ENCODE results near the gene NSFL1C. TPM values are rescaled to one million over a fixed set of nuclear protein-coding genes. Genes with fewer than 3 reads are reported as not detected.

NSFL1C gene
- total RNA-seq, 2 donors from 2014 or later: 29.2 to 51.5 TPM

DNA sequence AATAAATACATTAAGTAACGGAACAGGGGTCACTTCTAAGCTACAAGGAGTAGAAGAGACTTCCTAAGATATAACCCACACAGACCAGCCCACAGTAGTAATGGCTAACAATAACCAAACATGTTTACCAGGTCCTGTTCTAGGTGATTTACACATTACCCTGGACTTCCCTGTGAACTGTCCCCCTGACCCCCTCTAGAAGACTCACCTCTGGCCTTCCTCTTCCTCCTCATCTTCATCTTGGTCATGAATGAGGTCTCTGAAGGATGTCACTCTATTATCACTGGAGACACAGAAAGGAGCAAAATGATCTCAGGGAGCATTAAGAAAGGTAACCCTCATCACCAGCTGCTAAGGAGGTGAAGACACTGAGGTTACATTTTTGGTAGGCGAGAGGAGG is 8.7 kb downstream of the NSFL1C start:
- H3K27ac Mint-ChIP-seq: no peak overlapping the region
- no peaks in the 10 kb centered on the region for H3K9me3 Mint-ChIP-seq
- H3K4me3 Mint-ChIP-seq: no peak overlapping the region
- H3K27me3 Mint-ChIP-seq: no peaks in the 10 kb centered on the region
- H3K36me3 Mint-ChIP-seq (ENCODE audit: low read depth): peaks cover 96% of the 10 kb centered on the region
- ATAC-seq (replicated peaks): no peak
- H3K4me1 Mint-ChIP-seq: peaks cover 6% of the 10 kb centered on the region

DNA sequence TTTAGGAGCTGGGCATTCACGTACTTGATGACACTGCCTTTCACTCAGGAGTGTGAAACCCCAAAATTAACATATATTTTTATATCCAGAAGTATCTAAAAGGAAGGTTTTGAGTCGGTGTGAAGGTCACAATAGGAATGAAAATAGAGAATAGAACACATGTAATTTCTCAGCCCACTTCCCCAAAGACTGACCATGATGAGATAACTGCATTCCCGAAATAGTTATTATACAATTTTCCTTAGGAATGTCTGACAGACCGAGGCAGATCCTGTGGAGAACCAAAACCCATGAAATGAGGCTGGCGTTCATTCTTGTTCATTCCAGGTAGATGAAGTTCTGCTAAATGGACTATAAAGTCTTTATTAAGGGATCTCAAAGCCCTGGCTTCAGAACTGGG is 10.3 kb downstream of the NSFL1C start:
- no peaks in the 10 kb centered on the region for H3K27me3 Mint-ChIP-seq
- peaks cover 4% of the 10 kb centered on the region for H3K4me1 Mint-ChIP-seq
- no peak for ATAC-seq (replicated peaks)
- H3K4me3 Mint-ChIP-seq: no peak overlapping the region
- H3K27ac Mint-ChIP-seq: no peak overlapping the region
- H3K9me3 Mint-ChIP-seq: no peaks in the 10 kb centered on the region
- peaks cover 99% of the 10 kb centered on the region for H3K36me3 Mint-ChIP-seq (ENCODE audit: low read depth)

DNA sequence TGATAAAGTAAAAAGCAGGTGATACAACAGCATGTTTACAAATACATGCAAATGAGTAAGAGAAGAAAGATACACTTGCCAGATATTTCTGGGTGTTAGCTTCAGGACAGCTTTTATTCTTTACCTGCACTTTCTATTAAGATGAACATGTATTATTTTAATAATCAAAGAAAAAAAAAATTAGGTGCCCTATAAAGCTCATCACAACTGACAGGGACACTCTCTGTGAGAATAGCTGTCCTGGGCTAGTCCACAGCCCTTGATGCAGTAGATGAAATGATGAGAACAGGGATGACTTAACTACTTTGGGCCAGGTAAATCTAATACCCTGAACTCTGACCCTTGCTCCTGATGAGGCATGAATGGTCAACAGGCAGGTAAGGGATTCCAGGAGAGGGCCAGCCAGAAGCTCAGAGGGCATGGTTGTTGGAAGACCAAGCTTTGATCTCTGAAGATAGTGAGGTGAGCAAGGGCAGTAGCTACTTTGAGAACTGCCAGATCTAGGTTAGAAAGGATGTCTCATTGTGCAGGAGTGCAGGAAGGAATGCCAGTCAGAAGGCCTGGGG is 15.6 kb downstream of the NSFL1C start:
- Mint-ChIP-seq H3K4me1 (no peaks in the 10 kb centered on the region), H3K36me3 (ENCODE audit: low read depth) (peaks cover 99% of the 10 kb centered on the region)
- ATAC-seq (replicated peaks): no peak

DNA sequence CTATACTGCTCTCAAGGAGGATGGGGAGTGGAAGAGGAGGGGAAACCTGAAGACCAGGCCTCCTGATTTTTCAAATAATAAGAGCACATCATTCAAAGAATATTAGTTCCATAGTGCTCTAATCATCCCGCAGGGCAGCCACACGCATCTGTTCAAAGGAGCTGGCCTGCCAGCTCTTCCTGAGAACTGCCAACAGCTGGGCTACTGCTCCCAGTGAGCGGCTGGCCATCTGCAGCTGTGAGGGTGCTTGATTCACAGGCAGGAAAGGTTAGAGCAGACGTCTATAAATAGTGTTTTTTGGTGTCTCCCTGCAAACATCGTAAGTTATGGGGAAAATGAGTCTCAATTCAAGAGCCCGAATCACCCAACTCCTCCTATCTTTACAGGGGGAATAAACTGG is 17.3 kb downstream of the NSFL1C start:
- H3K9me3 Mint-ChIP-seq: no peaks in the 10 kb centered on the region
- no peak overlapping the region for H3K27ac Mint-ChIP-seq
- H3K4me3 Mint-ChIP-seq: no peak overlapping the region
- peaks cover 100% of the 10 kb centered on the region for H3K36me3 Mint-ChIP-seq (ENCODE audit: low read depth)
- no peaks in the 10 kb centered on the region for H3K4me1 Mint-ChIP-seq
- ATAC-seq (replicated peaks): no peak
- H3K27me3 Mint-ChIP-seq: no peaks in the 10 kb centered on the region

More for the DNA sequence above, 15.6 kb downstream of the NSFL1C start:
- Mint-ChIP-seq H3K27me3 (no peaks in the 10 kb centered on the region), H3K9me3 (no peaks in the 10 kb centered on the region), H3K4me3 (no peak overlapping the region), H3K27ac (peak overlapping the region; percentile 58)

DNA sequence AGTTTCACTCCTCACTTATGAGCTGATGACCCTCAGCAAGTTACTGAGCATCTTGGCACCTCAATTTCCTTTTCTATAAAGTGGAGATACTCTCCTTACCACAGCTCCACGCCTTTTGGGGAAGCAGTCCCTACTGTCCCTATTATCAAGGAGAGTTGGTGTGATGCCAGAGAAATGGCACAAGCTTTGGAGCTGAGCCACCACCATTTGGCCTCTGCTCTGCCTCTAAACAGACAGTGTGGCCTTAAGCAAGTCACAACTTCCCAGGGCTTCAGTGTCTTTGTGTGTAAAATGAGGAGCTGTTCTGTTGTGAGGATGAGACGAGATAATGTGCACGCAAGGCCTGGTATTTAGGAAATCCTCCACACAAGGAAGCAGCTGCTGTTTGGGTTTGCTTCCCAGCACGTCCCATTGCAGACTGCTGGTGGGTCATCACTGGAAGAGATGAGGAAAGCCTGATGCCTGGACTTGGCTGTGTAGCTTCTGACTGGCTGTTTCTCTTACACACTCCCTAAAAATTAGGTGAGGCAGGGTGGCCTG is 18.5 kb downstream of the NSFL1C start:
- Mint-ChIP-seq H3K9me3 (no peaks in the 10 kb centered on the region), H3K36me3 (ENCODE audit: low read depth) (peaks cover 100% of the 10 kb centered on the region), H3K27me3 (no peaks in the 10 kb centered on the region), H3K4me1 (no peaks in the 10 kb centered on the region), H3K4me3 (no peak overlapping the region), H3K27ac (no peak overlapping the region)
- ATAC-seq (replicated peaks): no peak

DNA sequence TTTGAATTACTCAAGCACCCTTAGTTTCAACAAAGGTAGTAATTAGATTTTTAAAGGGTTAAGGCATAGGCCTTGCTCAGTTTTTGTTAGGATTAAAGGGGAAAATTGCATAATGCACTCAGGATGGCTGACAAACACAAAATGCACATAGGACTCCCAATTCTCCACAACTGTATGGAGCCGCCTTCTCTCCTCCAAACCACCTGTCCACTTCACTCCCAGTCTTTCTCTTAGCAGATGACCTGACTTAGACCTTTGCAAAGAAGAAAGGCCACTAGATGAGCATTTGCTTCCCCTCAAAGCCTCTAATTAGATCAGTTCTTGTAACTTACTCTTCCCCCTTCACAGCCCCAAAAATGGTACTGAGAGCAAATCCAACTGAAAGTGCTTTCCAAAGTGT is 20.1 kb downstream of the NSFL1C start:
- H3K9me3 Mint-ChIP-seq: no peaks in the 10 kb centered on the region
- H3K4me1 Mint-ChIP-seq: peaks cover 4% of the 10 kb centered on the region
- H3K27me3 Mint-ChIP-seq: no peaks in the 10 kb centered on the region
- ATAC-seq (replicated peaks): no peak
- H3K36me3 Mint-ChIP-seq (ENCODE audit: low read depth): peaks cover 100% of the 10 kb centered on the region
- no peak overlapping the region for H3K4me3 Mint-ChIP-seq
- H3K27ac Mint-ChIP-seq: no peak overlapping the region

DNA sequence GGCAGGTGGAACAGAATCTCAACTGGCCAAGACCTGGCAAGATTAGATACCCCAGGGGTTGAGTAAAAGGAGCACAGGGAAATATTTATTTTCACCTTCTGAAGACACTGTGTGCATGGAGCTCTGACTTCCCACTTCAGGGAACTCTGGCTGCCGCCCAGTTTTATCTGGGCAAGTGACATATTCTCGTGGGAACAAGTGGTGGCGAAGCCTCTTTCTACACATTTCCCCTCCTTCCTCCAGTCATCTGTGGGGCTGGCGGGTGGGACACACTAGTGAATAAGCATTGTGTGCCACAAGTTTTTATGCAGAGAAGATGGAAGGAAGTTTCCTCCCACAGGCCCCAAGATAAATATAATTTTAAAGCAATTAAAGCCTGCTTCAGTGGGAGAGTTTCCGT is 23.6 kb downstream of the NSFL1C start:
- Mint-ChIP-seq H3K27me3 (no peaks in the 10 kb centered on the region), H3K4me1 (peaks cover 5% of the 10 kb centered on the region), H3K4me3 (no peak overlapping the region), H3K27ac (peak overlapping the region; percentile 20), H3K9me3 (no peaks in the 10 kb centered on the region), H3K36me3 (ENCODE audit: low read depth) (peaks cover 67% of the 10 kb centered on the region)
- ATAC-seq (replicated peaks): no peak

DNA sequence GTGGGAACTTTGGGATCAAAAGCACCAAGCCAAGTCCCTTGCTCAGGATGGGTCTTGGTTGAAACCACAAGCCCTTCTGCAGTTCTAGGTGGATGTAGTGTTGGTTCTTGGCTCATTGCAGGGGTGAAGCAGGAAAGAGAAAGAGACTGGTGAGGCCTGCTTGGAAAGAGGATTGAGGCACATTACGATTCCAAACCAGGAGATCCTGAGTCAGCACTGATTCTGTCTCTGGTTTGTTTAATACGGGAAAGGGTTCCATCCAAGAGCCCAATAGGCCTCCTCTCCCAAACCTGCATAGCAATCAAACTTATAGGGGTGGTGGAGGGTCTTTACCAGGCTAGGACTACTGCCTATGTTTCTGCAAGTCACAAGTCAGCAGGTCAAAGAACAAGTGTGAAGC is 24.3 kb downstream of the NSFL1C start:
- H3K27ac Mint-ChIP-seq: no peak overlapping the region
- H3K36me3 Mint-ChIP-seq (ENCODE audit: low read depth): peaks cover 59% of the 10 kb centered on the region
- no peak overlapping the region for H3K4me3 Mint-ChIP-seq
- no peaks in the 10 kb centered on the region for H3K27me3 Mint-ChIP-seq
- H3K4me1 Mint-ChIP-seq: peaks cover 7% of the 10 kb centered on the region
- ATAC-seq (replicated peaks): no peak
- no peaks in the 10 kb centered on the region for H3K9me3 Mint-ChIP-seq

DNA sequence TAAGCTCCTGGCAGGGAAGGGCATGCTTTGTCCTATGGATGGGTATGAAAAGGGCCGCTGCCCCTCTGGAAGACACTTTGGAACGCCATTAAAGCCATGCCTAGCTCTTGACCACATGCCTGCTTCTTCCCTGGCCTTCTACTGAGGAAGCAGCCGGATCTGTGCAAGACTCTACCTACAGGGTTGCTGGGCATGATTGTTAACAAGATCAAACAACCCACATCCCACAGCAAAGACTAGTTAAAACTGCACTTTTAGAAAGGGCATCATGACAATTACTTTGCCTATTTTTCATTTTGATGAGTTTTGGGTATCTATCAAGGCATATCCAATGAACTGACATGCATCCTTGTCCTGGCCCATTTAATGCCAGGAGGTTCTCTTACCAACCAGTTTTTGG is 25.5 kb downstream of the NSFL1C start:
- Mint-ChIP-seq H3K4me3 (no peak overlapping the region), H3K36me3 (ENCODE audit: low read depth) (peaks cover 47% of the 10 kb centered on the region), H3K27me3 (no peaks in the 10 kb centered on the region), H3K9me3 (no peaks in the 10 kb centered on the region), H3K4me1 (peaks cover 10% of the 10 kb centered on the region), H3K27ac (no peak overlapping the region)
- no peak for ATAC-seq (replicated peaks)

DNA sequence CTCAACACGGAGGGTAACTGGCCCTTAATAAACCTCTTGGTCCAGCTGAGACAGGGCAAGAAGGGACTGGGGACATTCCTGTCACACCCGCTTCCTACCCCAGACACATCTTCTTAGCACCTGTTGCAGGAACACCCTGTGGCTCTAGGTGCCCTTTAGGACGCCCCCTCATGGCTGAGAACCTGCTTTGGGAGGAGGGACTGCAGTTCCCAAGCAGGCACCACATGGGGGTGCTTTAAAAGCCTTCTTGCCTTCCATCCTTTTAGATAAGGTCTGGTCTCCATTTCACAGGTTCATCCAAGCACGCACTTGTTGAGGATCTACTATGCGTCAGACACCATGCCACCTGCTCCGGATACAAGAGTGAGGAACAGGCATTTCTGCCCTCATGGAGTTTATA is 26.6 kb downstream of the NSFL1C start:
- Mint-ChIP-seq H3K36me3 (ENCODE audit: low read depth) (peaks cover 36% of the 10 kb centered on the region), H3K4me3 (no peak overlapping the region), H3K27me3 (no peaks in the 10 kb centered on the region), H3K9me3 (no peaks in the 10 kb centered on the region), H3K27ac (peak overlapping the region; percentile 61), H3K4me1 (peaks cover 18% of the 10 kb centered on the region)
- no peak for ATAC-seq (replicated peaks)

DNA sequence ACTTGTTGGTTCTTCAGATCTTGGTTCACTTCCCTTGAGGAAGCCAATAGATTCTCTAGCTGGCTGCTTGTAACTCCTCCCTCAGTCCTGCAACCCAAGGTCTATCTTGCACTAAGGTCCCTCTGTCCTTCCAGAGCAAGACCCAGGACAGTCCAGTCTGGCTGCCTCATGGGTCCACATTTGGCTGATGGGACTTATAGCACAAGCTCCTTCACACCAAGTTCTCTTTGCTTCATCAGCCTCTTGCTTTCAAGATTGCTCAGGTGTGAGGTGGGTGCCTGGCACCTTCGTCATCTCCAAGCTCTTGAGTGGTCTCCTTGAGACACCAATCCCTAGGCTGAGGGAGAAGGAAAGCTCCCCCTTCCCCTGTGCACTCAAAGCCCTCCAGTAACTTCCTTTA is 28.3 kb downstream of the NSFL1C start:
- H3K36me3 Mint-ChIP-seq (ENCODE audit: low read depth): peaks cover 20% of the 10 kb centered on the region
- no peak for ATAC-seq (replicated peaks)
- no peak overlapping the region for H3K4me3 Mint-ChIP-seq
- H3K27ac Mint-ChIP-seq: no peak overlapping the region
- H3K27me3 Mint-ChIP-seq: no peaks in the 10 kb centered on the region
- H3K4me1 Mint-ChIP-seq: peaks cover 20% of the 10 kb centered on the region
- H3K9me3 Mint-ChIP-seq: no peaks in the 10 kb centered on the region

DNA sequence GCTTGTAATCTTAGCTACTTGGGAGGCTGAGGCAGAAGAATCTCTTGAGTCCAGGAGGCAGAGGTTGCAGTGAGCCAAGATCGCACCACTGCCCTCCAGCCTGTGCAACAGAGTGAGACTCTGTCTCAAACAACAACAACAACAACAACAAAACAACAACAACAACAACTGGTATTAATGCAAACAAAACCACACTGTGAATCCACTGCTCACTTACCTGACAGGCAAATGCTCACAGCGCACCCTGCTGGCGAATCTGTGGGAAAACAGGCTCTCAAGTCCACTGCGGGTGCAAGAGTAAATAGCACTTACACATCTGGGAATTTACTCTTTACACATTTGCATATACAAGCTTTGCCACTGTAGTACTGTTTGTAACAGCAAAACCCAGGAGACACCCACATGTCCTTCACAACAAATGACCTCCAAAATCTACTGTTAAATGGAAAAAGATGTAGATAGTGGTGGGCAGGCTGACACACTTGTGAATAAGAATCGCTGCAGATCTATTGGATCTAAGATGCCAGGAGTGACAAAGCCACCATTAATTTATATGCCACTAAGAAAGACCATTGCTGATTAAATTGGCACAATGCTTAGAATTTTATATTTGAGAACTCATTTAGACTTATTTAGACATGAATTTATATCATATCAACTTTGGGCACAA is 29.3 kb downstream of the NSFL1C start:
- Mint-ChIP-seq H3K27ac (no peak overlapping the region), H3K27me3 (no peaks in the 10 kb centered on the region), H3K36me3 (ENCODE audit: low read depth) (peaks cover 10% of the 10 kb centered on the region), H3K4me1 (peaks cover 20% of the 10 kb centered on the region), H3K4me3 (no peak overlapping the region), H3K9me3 (no peaks in the 10 kb centered on the region)
- ATAC-seq (replicated peaks): peak; percentile 33

DNA sequence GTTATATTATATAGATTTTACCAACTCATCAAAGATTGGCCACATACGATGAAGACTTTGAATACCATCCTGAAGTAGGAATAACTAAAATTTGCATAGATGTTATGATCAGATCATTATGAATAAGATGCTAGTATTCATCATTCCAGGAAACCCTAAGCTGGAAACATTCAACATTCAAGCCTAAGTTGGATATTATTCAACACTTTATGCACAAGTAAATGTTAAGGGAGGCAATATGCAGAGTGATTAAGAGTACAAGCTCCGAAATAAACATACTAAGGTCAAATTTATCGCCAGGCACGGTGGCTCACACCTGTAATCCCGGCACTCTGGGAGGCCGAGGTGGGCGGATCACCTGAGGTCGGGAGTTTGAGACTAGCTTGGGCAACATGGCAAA is 30.4 kb downstream of the NSFL1C start:
- no peaks in the 10 kb centered on the region for H3K9me3 Mint-ChIP-seq
- peaks cover 15% of the 10 kb centered on the region for H3K4me1 Mint-ChIP-seq
- H3K27ac Mint-ChIP-seq: no peak overlapping the region
- H3K27me3 Mint-ChIP-seq: no peaks in the 10 kb centered on the region
- no peak overlapping the region for H3K4me3 Mint-ChIP-seq
- H3K36me3 Mint-ChIP-seq (ENCODE audit: low read depth): no peaks in the 10 kb centered on the region
- no peak for ATAC-seq (replicated peaks)

DNA sequence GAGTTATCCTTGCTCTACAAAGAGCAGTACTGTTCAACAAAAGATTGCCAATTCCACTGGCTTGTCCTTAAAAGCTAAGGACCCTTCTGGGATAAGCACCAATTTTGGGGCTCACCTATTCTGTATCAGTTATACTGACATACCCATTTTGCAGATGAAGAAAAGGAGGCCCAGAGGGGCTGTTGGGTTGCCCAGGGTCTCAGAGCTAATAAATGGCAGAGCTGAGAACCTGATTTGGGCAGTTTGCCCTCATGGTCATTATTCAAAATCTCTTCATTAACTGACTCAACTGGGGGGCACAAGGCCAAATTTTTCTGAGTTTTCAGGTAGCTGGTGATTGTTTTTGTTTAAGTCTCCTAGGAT is 31.3 kb downstream of the NSFL1C start:
- peaks cover 15% of the 10 kb centered on the region for H3K4me1 Mint-ChIP-seq
- H3K9me3 Mint-ChIP-seq: no peaks in the 10 kb centered on the region
- H3K27me3 Mint-ChIP-seq: no peaks in the 10 kb centered on the region
- no peaks in the 10 kb centered on the region for H3K36me3 Mint-ChIP-seq (ENCODE audit: low read depth)
- ATAC-seq (replicated peaks): no peak
- H3K27ac Mint-ChIP-seq: peak overlapping the region; percentile 74
- H3K4me3 Mint-ChIP-seq: peak overlapping the region; percentile 32

DNA sequence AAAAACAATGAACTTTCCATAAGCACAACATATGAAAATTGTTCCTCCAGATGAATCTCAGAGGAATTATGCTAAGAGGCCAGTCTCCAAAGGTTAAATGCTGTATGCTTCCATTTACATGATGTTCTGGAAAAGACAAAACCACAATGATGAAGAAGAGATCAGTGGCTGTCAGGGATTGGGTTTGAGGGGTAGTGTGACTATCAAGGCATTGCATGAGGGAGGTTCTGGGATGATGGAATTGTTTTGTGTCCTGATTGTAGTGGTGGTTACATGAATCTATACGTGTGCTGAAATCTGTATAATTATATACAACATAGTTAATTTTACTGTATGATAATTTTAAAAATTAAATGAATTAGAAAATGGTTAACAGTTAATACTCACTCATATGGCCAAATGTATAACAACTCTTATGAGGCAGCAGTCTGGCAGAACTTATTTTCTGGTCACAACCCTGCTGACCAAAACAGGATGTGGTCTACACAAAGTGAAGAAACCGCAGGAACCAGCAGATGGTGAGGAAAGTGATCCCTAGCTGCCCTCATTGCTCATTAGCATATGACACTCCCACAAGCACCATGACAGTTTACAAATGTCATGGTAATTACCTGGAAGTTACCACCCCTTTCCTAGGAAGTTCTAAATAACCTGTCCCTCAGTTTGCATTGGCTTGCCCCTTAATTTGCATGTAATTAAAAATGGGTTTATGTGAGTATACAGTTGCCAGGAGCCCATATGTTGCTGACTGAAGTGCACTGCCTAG is 31.9 kb downstream of the NSFL1C start:
- peak overlapping the region; percentile 32 for H3K4me3 Mint-ChIP-seq
- H3K27me3 Mint-ChIP-seq: no peaks in the 10 kb centered on the region
- peak overlapping the region; percentile 74 for H3K27ac Mint-ChIP-seq
- H3K36me3 Mint-ChIP-seq (ENCODE audit: low read depth): no peaks in the 10 kb centered on the region
- H3K4me1 Mint-ChIP-seq: peaks cover 15% of the 10 kb centered on the region
- H3K9me3 Mint-ChIP-seq: no peaks in the 10 kb centered on the region
- ATAC-seq (replicated peaks): peak; percentile 92

Data from activated T-helper 17 cell treated with anti-CD3 and anti-CD28 coated beads, Interleukin-2, amount 50 U/mL, for 72 hours (primary cell).